Activated T-cell treated with anti-CD3 and anti-CD28 coated beads for 1 hour (primary cell): ENCODE measurements around the gene MED17.
"Not testable (repeated sequence)": the region's sequence is repeated elsewhere in the genome, so short reads cannot be mapped to it uniquely, and the experiment has no call there.

Experiments used
- DNase-seq: peaks from one replicate; pipeline ENCODE4 v3.0.0-alpha.2; 2020; ENCODE audit warnings: low read depth

The MED17 gene

DNA sequence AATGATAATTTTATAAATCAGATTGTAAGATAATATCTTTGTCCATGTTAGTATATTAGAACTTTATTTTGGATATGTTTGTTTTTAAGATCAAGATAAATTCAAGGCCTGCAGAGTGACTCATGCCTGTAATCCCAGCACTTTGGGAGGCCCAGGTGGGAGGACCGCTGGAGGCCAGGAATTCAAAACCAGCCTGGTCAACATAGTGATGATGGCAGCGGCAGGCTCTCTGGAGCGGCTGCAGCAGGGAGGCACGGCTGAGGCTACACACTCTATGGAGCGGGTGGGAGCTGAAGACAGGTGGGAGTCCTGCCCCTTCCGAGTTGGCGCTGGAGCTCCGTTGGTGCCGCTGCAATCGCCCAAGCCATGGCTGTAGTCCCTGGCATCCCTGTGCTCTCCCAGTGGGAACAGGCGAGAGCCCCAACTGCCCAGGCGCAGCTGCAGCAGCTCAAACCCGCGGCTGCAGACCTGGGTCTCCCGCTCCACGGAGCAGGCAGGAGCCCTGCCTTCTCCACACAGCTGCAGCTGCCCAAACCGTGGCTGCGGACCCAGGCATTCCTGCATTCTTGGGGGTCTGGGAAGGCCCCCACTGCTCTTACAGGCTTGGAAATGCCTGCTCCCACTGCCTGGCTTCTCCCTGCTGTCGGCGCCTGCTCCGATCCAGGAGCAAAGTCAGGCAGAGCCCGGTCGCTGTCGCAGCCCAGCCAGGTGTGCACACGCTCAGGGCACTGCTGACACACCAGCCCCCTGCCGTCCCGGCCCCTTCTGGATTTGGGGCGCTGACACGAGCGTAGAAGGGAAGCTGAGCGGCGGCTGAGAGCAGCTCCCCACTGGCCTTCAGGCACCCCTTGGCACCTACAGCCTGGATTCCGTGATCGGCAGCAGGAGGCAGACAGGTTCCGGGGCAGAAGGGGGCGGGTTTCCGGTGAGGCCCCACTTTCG is 25.9 kb upstream of the MED17 start:
- no peak for DNase-seq

DNA sequence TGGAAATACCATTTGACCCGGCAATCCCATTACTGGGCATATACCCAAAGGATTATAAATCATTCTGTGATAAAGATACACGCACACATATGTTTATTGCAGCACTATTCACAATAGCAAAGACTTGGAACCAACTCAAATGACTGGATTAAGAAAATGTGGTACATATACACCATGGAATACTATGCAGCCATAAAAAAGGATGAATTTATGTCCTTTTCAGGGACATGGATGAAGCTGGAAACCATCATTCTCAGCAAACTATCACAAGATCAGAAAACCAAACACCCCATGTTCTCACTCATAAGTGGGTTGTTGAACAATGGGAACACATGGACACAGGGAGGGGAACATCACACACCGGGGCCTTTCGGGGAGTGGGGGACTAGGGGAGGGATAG is 25.0 kb upstream of the MED17 start:
- DNase-seq = not testable (repeated sequence)

DNA sequence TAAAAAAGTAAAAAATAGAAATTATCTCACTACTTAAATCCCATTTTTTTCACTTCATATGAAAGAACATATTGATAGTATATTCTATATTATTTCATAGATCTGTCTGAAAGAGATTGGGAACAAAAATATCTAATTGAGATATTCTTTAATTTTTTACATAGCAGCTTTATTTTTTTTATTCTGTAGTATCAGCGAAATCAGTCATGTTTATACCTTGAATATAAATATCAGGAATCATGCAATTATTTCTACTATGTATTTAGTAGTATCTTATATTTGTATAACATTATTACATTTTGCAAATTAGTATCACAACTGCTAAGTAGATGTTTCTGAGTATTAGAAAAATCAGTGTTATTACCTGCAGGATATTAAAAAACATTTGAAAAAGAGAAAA is 22.2 kb upstream of the MED17 start:
- DNase-seq = no peak

DNA sequence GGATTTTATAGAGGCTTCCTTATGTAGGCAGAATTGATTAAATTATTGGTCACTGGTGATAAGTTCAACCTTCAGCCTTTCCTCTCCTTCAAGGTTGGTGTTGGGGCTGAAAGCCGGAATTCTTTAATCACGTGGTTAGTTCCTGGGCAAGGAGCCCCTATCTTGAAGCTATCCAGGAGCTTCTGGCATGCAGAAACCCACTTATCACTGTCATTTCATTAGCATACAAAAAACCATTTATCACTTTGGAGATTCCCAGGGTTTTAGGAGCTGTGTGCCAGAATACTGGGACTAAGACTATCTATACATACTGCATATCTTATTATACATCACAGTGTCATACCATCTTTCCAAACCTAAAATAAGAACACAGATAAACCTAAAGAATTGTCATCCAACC is 18.5 kb upstream of the MED17 start:
- no peak for DNase-seq

DNA sequence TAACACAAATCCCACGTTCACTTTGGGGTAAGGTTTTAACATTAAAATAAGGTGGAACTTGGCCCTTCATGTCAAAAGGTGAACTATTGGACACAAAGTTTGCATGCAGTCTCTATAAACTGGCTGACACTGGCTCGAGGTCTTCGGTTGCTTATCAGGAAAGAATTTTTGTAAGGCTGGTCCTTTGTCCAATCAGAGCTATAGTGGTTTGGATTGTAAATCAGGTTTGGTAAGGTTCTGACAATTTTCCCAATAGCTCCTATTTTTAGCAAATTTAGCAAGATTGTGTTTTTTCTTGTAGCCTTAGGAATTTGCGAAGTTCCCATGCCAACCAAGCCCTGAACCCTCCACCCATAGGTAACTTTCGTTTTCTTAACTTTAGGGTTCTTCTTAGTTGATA is 17.6 kb upstream of the MED17 start:
- DNase-seq = no peak

DNA sequence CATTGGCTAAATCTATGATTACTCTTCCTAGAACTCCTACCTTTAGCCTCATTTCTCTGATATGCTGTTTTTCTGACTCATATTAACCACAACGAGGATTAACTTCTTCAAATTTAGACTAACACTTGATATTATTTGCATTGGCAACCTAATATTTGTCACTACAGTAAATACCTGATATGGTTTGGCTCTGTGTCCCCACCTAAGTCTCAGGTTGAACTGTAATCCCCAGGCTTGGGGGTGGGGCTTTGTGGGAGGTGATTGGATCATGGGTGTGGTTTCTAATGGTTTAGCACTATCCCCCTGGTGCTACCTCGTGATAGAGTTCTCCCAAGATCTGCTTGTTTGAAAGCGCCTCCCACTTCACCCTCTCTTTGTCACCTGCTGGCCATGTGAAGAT is 17.1 kb upstream of the MED17 start:
- no peak for DNase-seq

DNA sequence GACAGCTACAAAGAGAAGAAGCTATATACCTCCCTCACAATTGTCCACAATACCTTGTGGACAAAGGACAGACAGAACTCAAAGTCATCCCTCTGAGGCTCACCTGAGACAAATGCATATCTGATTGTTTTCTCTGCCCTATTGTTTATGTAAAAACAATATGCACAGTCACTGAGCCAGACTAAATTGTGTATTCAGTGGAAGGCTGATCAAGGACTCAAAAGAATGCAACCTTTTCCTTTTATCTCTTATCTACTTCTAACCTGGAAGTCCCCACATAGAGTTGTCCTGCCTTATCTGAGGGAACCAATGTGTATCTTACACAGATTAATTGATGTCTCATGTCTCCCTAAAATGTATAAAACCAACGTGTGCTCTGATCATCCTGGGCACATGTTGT is 13.9 kb upstream of the MED17 start:
- DNase-seq = no peak

DNA sequence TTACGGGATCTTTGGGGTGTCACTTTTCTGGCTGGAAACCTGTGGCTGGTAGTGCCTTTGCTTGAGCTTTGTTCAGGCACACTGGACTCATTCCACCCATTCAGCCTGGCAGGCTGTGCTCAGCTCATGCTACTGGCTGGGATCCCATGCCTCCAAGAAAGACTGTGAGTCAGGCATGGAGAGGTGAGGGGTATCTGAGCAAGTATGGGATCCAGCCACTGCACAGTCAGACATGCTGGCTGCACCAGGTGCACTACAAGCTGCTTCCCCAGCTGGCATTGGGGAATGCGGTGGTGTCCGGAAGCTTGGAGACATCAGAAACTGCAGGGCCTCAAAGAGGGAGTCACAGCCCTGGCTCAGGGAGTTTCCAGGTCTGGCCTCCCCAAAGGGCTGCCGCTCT is 12.0 kb upstream of the MED17 start:
- no peak for DNase-seq

DNA sequence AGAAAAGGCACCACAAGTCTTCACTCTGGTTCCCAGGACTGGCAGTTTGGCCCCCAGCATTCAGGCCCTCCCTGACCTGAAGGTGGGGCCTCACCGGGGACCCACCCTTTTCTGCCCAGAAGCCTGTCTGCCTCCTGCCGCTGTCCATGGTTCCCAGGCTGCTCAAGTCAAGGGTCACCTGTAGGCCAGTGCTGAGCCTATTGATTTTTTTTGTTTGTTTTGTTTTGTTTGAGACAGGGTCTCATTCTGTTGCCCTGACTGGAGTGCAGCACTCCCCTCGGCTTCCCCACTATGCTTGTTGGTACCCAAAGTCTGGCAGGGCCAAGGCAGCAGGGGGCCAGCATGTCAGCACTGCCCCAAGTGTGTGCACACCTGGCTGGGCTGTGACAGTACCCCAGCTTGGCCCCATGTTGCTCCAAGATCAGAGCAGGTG is 11.0 kb upstream of the MED17 start:
- DNase-seq = no peak

DNA sequence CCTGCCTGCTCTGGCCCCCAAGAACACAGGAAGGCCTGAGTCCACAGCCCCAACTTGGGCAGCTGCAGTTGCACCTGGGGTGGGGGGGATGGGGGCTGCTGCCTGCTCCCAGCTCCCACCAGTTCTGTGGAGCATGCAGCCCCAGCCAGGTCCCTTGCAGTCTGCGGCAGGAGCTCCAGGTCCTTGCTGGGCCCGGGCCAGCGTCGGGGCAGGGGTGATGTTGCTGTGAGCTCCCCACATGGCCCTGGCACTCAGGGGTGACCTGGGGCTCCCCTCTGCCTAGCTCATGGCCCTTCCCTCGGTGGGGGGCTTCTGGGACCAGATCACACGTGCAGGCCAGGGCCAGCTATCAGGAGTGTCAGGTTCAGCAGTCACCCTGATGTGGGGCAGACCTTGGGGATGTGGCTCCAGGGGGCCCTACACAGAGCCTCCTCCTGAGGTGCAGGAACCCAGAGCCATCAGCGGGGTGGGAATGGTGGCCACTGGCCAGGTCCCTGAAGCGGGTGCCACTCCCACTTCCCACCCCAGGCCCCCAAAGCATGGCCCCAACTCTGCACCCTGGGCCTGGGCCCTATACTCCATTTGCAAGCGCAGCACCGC is 10.4 kb upstream of the MED17 start:
- no peak for DNase-seq

DNA sequence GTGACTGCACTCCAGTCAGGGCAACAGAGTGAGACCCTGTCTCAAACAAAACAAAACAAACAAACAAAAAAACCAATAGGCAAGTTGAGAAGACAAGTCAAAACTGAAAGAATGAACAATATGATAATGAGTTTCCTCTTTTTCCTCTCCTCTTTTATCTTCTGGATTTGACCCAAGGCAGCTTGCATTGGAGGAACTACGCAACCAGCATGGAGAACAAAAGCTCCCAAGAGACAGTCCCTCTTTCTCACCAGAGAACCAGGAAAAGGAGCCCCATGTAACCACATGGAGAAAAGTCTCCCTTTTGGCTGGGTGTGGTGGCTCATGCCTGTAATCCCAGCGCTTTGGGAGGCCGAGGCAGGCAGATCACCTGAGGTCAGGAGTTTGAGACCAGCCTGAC is 9.5 kb upstream of the MED17 start:
- DNase-seq = not testable (repeated sequence)

DNA sequence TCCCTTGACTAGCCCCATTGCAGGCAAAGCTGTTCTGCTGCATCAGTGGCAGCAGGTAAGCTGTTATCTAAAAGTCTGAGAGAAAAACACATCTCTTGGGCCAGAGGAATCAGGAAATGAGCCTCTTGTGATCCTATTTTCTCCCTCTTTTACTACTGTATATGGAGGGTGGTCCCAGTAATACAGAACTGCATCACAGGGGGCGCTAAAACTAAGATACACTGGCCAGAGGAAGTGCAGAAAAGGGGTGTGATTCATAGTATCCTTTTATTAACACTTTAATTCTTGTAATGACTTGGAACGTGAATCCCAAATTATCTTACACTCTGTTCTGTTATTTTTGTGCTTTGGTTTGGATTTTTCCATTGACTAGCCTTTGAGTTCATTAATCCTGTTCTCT is 8.8 kb upstream of the MED17 start:
- no peak for DNase-seq

DNA sequence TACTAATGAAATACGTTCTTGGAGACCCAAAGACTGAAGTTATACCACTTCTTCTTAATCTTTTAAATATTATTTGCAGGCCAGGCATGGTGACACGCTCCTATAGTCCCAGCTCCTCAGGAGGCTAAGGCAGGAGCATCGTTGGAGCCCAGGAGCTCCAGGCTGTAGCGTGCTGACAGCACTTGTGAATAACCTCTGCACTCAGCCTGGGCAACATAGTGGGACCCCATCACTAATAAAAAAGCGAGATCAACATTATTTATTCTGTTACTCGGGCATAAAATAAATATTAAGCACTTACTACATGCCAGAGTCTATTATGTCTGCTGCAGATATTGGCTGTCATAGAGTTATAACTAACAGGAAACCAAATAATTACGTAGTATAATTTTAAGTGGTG is 720 bp upstream of the MED17 start:
- DNase-seq = no peak

DNA sequence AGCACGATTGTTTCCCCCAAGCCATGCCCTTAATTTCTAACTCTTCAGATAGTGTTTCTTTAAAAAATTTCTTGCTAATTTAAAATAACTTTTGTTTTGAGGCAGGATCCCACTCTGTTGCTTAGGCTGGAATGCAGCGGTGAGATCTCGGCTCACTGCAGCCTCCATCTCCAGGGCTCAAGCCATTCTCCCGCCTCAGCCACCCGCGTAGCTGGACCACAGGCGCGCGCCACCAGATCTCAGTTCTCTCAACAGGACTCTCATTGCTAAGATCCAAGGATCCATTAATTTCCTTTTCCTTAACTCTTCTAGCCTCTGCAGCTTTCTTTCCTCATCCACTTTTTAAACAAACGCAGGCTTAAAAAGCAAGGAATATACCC is 327 bp upstream of the MED17 start:
- DNase-seq = no peak

DNA sequence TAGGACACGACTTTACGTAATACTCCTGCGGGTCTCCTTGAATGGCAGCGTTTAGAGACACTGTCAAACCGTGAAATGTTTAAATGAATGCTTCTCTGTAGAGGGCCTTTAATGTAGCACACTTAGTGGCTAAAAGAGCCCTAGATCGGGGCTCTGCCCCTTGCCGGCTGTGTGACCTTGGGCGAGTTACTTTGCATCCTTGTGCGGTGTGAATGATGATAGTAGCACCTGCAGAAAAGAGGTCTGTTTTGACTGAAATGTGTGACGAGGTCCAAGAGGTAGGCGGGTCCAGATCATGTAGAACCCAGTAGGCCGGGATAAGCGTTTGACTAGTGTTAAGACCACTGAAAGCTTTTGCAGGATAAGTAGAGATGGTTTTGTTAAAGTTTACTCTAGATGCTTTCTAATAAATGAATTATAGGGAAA is 866 bp downstream of the MED17 start:
- DNase-seq = no peak

DNA sequence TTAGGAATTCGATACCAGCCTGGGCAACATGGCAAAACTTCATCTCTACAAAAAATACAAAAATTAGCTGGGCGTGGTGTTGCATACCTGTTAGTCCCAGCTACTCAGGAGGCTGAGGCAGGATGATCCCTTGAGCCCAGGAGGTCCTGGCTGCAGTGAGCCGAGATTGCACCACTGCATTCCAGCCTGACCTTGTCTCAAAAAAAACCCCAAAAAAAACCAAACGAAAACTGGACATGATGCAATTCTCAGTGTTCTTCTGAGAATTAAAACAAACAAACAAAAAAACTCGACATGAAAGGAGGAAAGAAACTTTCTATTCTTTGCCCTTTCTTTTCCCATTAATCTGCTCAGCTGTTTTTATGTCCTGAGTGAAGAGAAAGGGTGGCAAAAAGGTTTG is 7.4 kb downstream of the MED17 start:
- no peak for DNase-seq

DNA sequence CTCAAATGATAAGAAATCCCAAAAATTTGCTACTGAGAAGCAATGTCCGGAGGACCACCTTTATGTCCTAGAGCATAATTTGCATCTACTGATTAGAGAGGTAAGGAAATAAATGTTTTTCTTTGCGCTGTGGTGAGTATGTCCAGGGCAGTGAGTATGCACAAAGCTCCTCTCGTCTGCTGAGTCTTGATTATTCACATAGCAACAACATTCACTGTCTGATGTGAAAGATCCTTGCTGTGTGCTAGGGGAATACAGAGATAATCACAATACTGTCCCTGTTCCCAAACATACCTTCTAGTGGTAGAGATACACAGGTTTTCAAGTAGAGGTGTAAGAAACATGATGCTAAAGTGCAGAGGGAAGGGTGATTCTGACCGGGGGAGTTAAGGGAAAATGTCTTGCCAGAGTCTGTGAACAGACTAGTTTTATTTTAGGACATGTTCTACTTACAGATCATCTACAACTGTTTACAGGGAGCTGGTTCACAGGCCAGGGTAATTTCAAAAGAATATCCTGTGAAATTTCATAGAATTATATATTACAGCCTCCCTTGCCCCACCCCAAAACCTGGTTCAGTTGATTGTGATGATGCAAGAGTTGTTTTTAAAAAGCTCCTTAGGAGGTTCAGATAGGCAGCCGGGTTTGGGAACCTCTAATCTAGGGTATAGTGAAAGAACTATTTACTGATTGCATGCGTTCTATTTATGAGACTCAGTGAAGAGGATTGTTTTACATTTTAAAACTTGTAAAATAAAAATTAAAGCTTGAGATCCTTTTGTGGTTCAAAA is 12.6 kb downstream of the MED17 start:
- no peak for DNase-seq

DNA sequence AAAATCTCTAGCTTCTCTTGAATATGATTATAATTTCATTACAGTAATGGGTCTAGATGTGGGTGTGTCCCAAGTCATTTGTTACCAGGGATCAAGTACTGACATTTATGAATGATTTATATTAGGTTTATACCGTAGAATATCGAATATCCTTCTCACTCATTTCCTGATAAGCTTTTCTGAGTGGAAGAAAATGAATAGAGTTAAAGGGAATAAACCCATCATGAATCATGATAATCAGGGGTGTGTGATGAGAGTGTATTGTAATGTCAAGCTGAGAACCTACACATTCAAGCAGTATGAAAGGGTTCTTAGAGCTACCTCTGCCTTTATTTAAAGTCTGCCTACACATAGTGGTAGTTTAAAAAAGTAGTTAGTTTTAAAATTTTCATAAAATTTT is 17.3 kb downstream of the MED17 start:
- DNase-seq = no peak

DNA sequence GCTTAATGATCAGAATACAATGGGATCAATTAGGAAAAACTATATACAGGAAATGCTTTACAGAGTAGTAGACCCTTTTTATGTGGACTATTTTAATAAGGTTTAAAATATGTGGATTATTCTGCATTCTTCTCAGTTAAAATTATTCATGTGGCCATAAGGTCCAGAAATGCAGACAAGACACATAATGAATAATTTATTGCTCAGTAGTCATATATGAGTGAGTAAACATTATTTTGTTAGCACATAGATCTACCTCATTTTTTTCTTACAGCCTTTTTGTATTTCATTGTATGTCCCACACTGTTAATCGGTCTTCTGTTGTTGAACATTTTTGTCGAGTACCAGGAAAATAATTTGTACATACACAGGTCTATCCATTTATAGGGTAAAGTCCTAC is 20.8 kb downstream of the MED17 start:
- DNase-seq = no peak

DNA sequence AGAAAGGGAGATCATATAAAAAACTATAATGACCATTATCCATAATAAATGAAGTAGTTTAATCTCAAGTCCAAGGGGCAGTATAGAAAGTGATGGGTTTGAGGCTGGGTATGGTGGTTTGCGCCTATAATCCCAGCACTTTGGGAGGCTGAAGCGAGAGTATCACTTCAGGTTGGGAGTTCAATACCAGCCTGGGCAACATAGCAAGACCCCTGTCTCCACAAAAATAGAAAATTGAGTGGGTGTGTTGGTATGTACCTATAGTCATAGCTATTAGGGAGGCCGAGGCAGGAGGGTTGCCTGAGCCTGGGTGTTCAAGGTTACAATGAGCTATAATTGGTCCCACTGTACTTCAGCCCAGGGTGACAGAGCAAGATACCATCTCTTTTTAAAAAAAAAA is 23.9 kb downstream of the MED17 start:
- DNase-seq = no peak

DNA sequence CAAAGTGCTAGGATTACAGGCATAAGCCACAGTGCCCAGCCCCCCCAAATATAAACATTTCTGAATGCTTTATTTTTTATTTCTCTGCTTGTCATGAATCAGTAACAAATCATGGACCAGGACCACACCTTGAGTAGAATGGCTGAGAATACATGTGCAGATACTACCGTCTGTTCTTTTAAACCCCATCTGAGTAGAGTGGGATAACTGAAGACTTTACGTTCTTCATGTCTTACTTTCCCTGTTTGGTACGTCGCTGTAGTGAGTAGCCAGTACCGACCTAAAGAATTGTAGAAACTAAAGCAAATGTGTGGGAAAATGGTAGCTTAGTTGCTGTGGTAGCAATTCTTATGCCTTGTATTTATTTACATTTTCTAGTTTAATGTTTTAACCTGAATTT is 29.9 kb downstream of the MED17 start:
- no peak for DNase-seq

DNA sequence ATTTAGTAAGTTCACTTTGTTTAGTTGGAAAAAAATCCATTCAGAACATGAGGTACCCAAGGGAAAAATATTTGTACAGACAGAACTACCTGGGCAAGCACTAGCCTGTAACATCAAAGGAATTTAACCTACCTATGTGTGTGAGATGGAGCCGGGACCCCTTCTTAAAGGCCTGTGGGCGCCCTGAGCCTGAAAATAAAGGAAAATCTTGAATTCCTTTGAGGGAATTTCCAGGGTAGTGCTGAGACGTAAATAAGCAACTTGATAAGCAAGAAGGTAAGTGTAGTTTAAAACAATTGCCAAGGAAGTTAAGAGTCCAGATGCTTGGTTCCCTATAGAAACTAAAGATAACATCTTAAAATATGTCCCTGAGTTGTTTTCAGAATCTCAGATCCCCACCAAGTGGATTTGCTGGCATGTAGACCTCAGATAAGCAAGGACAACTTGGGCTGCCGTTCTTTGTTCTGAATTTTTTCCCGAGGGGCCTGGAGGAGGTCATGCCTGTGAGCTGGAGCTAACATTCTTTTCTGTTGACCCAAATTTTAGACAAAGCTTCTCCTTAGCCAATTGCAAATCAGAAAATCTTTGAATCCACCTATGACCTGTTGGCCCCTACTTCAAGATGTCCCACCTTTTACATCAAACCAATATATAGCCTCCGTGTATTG is 31.0 kb downstream of the MED17 start:
- no peak for DNase-seq
